ENCODE measurements around the gene ANKRD65.
A peak's percentile ranks its signal among the peaks of the same experiment; 100 is the strongest.

Gene ANKRD65

DNA sequence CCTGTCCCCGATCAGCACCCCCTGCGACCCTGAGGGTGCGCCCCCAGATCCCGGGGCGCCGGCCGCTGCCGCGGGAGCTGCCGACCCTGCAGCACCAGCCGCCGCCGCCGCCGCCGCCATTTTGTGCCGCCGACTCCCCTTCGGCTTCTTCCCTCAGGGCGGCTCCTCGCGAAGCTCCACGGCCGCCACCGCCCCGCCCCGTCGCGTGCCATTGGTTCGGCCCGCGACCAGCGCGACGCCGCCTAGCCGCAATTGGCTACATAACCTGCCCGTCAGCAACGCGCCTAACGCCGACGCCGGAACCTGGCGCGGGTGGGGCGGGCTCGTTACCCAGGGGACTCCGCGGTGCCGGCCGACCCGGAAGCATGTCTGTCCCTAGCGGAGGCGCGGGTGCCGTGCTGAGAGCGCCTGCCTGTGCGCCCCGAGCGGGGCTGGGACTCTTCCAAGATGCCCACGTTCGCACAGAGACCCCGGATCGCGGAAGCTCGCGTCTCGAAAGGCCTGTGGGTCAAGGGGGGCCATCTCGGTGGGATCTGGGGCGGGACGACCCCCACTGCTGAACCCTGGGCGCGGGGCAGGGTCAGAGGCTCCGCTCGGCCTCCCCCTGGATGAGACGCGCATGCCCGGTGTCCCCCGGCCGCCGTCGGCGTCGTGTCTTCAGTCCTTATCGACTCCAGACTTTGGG, 21.7 kb downstream of the ANKRD65 start, which contains the start of gene CCNL2:
CCNL2 (minus strand) TSS at position 149 of the 685 bp plus-strand sequence; CDS start at position 120, 29 bp downstream.
- peak within 1 kb of the TSS; percentile 95 for H3K27ac ChIP-seq
- TF ChIP-seq, protein P1, sequence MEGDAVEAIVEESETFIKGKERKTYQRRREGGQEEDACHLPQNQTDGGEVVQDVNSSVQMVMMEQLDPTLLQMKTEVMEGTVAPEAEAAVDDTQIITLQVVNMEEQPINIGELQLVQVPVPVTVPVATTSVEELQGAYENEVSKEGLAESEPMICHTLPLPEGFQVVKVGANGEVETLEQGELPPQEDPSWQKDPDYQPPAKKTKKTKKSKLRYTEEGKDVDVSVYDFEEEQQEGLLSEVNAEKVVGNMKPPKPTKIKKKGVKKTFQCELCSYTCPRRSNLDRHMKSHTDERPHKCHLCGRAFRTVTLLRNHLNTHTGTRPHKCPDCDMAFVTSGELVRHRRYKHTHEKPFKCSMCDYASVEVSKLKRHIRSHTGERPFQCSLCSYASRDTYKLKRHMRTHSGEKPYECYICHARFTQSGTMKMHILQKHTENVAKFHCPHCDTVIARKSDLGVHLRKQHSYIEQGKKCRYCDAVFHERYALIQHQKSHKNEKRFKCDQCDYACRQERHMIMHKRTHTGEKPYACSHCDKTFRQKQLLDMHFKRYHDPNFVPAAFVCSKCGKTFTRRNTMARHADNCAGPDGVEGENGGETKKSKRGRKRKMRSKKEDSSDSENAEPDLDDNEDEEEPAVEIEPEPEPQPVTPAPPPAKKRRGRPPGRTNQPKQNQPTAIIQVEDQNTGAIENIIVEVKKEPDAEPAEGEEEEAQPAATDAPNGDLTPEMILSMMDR (conservative IDR thresholded peaks at IDR 0.05): peak; percentile 75

DNA sequence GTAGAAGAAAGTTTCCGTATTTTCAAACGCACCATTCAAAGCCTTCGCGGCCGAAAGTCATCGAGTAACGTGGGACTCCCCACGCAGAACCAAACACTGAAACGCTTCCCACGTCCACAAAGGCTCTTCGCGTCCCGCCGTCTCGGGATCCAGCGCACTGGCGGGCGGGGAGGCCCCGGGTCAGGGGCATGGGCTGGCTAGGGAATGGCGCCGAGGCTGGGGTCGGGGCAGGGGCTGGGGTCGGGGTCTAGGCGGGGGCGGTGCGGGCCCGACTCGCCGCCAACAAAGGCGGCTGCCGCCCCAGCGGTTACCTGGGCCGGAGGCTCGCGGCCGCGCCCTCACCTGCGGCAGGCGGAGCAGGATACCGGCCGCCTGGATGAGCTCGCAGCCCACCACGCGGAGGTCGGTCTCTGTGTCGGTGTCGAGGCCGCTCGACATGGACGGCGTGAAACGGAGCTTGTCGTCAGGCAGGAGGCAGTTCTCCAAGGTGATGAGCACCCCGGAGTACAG, 22.3 kb downstream of the ANKRD65 start:
- peak overlapping the region; percentile 95 for H3K27ac ChIP-seq
- TF ChIP-seq, protein P1 (conservative IDR thresholded peaks at IDR 0.05): no peak

DNA sequence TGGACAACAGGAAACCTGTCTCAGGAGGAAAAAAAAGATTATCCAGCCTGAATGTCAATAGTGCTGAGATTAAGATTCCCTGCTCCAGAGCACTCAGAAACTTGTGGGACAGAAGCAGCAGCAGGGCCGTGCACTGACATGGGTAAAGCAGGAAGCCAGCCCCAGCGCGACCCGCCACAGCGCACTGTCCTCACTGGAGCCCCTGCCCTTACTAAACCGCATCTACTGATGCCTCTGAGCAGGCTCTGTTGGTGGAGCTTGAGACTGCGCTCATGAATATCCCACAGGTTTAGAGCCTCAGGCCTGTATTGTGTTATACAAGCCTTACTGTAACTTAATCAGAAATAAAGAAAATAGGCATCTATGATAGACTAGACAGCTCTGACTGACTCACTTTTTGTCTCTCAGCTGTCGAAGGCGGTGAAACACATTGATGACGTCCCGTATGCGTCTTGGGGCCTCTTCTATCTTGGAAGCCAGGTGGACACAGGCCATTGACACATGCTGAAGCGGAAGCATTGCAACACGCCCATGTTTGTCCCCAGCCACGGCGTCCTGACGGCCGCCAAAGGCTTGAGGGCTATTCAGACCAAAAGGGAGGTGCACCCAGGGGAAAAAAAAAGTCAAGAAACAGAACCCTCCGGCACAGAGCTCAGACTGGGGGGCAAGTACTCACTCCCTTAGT, 23.1 kb downstream of the ANKRD65 start:
- TF ChIP-seq, protein P1 (conservative IDR thresholded peaks at IDR 0.05): no peak
- H3K27ac ChIP-seq: peak overlapping the region; percentile 95

DNA sequence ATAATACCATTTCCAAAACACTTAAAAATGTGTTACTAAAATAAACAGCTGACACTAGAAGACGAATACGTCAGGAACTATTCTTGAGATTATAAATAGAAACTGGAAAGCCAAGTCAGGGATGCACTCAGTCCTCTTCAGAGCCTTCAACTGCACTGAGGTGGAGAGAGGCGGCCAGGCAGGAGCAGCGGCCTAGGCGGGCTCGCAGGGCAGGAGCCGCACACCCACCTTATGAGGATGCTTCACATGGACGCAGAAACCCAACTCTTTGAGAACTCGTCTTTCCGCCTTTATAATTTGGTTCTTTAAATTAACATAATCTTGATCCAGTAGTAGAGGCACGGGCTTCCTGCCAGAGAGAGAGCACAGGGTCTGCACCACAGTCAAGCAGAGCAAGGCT, 25.9 kb downstream of the ANKRD65 start:
- TF ChIP-seq, protein P1 (conservative IDR thresholded peaks at IDR 0.05): no peak
- H3K27ac ChIP-seq: no peak overlapping the region

DNA sequence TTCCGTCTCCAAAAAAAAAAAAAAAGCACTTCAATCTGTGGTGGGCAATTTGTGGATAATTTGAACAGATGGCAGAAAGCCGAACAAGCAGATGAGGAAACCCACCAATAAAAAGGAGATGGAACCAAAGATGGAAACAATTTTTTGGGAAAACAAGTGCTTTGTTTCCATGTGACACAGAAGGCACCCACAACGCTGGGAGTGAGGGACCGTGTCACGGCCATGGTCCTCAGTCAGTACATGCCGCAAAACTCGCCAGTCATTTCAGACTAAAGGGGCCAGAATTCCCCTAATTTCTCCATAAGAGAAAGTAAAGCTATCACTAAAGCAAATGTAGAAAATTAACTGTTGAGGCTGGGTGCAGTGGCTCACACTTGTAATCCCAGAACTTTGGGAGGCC, 27.0 kb downstream of the ANKRD65 start:
- TF ChIP-seq, protein P1 (conservative IDR thresholded peaks at IDR 0.05): no peak

DNA sequence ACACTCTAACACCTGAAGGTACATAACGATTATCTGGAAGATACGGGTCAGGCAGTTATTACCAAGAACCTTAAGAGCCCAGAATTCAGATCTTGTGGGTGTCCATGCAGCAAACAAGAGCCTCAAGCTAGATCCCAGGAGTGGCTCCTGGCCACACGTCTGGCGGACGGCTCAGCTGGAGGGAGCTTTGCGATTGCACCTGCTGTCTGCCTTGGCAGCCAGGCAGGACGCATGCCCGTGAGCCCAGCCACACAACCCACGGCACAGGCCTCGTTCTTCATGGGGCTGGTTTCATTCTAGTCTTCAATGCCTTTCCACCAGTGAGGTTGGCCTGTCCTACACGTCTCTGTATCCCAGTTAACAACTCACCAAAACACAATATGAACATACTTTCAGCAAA, 27.6 kb downstream of the ANKRD65 start:
- no peak overlapping the region for H3K27ac ChIP-seq
- TF ChIP-seq, protein P1 (conservative IDR thresholded peaks at IDR 0.05): no peak

More for the DNA sequence above, 27.0 kb downstream of the ANKRD65 start:
- H3K27ac ChIP-seq: no peak overlapping the region

DNA sequence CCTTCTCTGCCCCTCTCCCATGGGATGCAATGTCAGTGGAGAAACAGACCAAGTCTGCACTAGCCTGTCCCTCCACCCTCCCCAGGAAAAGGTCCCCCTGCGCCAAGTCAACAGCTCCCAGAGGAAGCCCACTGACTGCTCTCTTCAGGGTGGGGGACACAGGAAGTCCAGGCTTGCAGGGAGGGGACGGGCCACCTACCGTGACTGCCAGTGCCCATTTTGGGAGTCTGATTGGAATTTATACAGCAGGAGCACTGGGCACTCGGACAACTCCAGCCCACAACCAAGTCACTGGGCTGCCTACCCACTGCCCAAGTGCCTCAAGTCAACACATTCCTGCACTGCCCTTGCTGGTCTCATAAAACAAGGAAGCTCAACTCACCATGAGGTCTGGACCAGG, 28.1 kb downstream of the ANKRD65 start:
- TF ChIP-seq, protein P1 (conservative IDR thresholded peaks at IDR 0.05): no peak
- no peak overlapping the region; the same call in 1 of the 2 replicates for H3K27ac ChIP-seq

Measured in VCaP (cell line).